Keratinocyte (primary cell): ENCODE measurements around the gene LRCH3. TPM values are rescaled to one million over a fixed set of nuclear protein-coding genes. Genes with fewer than 3 reads are reported as not detected.

Source experiments
- DNase-seq: peaks from one replicate; pipeline ENCODE4 v3.0.0-alpha.2; 2011; ENCODE audit warnings: low read depth, missing footprints, low spot score
- FAIRE-seq: peaks from 2 replicates; lab custom pipeline; 2011; peaks lifted over from hg19 to GRCh38; lab: Jason Lieb, UNC
- H2AFZ ChIP-seq: 2 replicates; pipeline ENCODE4 v1.6.0; 2012; ENCODE audit warnings: low read length, control low read depth, inconsistent platforms; ENCODE audit not compliant: control insufficient read depth
- H3K27ac ChIP-seq: 2 replicates; pipeline ENCODE4 v1.5.1; 2011; ENCODE audit warnings: low read length; ENCODE audit not compliant: control insufficient read depth, insufficient read depth
- H3K27me3 ChIP-seq: 3 replicates; pipeline ENCODE4 v1.6.0; 2011; ENCODE audit warnings: low read length; ENCODE audit not compliant: control insufficient read depth, insufficient read depth; ENCODE audit errors: extremely low read depth
- H3K36me3 ChIP-seq, 2 experiments: 2 replicates in 1 of 2; 3 replicates in 1 of 2; pipeline ENCODE4 v1.5.1; 2011; ENCODE audit warnings: low read length in 2 of 2, mild to moderate bottlenecking in 1 of 2; ENCODE audit not compliant: control insufficient read depth in 2 of 2, insufficient read depth in 2 of 2; ENCODE audit errors: extremely low read depth in 1 of 2
- H3K4me1 ChIP-seq: 3 replicates; pipeline ENCODE4 v1.5.1; 2011; ENCODE audit warnings: low read length; ENCODE audit not compliant: control insufficient read depth, insufficient read depth; ENCODE audit errors: extremely low read depth
- H3K4me2 ChIP-seq: 3 replicates; pipeline ENCODE4 v1.6.0; 2011; ENCODE audit warnings: low read depth, low read length; ENCODE audit not compliant: control insufficient read depth, insufficient read depth; ENCODE audit errors: extremely low read depth
- H3K4me3 ChIP-seq, 3 experiments: fragments of 200-600 bp in 1 of 3; sonication (generic) in 1 of 3; 2 replicates in 2 of 3; 3 replicates in 1 of 3; pipeline ENCODE4 v1.5.1; 2011 to 2016; ENCODE audit warnings: low read length in 3 of 3, mild to moderate bottlenecking in 3 of 3, control low read depth in 2 of 3, inconsistent platforms in 1 of 3, low read depth in 1 of 3, mixed read lengths in 1 of 3, mixed run types in 1 of 3, moderate library complexity in 1 of 3; ENCODE audit not compliant: control insufficient read depth in 2 of 3, insufficient read depth in 2 of 3; ENCODE audit errors: extremely low read depth in 1 of 3
- H3K79me2 ChIP-seq: 2 replicates; pipeline ENCODE4 v1.6.0; 2012; ENCODE audit warnings: low read length; ENCODE audit not compliant: control insufficient read depth, insufficient read depth
- H3K9ac ChIP-seq: 3 replicates; pipeline ENCODE4 v1.6.0; 2011; ENCODE audit warnings: low read length; ENCODE audit not compliant: control insufficient read depth, insufficient read depth; ENCODE audit errors: extremely low read depth
- H3K9me1 ChIP-seq: 3 replicates; pipeline ENCODE4 v1.6.0; 2011; ENCODE audit warnings: low read length; ENCODE audit not compliant: control insufficient read depth, insufficient read depth; ENCODE audit errors: extremely low read depth
- H3K9me3 ChIP-seq: 2 replicates; pipeline ENCODE4 v1.5.1; 2012; ENCODE audit warnings: low read depth, low read length; ENCODE audit not compliant: control insufficient read depth
- H4K20me1 ChIP-seq: 3 replicates; pipeline ENCODE4 v1.6.0; 2011; ENCODE audit warnings: low read length; ENCODE audit not compliant: control insufficient read depth, insufficient read depth; ENCODE audit errors: extremely low read depth
- EZH2 ChIP-seq: IDR thresholded peaks from one replicate; pipeline ENCODE4 v1.6.1; 2012; ENCODE audit warnings: inconsistent platforms, mild to moderate bottlenecking, low read length, moderate library complexity
- dilution Hi-C: fragments of 300-500 bp; cut with MboI; formaldehyde crosslinking; loops from one replicate; pipeline ENCODE4 v1.7.0; 2020; ENCODE audit warnings: low sequenced_read_pairs; ENCODE audit not compliant: extremely low pct_ligation_motif_present
- polyA plus RNA-seq, 5 experiments: library from polyadenylated mRNA; depleted of rRNA in 3 of 5; stranded (reverse) in 3 of 5; stranded (forward) in 1 of 5; unstranded in 1 of 5; fragments of >200 nt; gene quantifications; 1 replicate in 1 of 5; 2 replicates in 3 of 5; 3 replicates in 1 of 5; pipeline versions ENCODE4 v1.2.1 to v1.2.3, GENCODE V29; 2011 to 2012; ENCODE audit warnings: missing spikeins in 2 of 5, low read depth in 1 of 5, low replicate concordance in 1 of 5
- TF ChIP-seq, protein P1 (sequence below), 3 experiments: IDR thresholded peaks in 1 of 3; conservative IDR thresholded peaks in 1 of 3; optimal IDR thresholded peaks in 1 of 3; 2 replicates in 2 of 3; 3 replicates in 1 of 3; pipeline versions ENCODE3 to v1.5.1; 2011; ENCODE audit warnings: low read length in 3 of 3, mild to moderate bottlenecking in 3 of 3, moderate library complexity in 2 of 3, control low read depth in 1 of 3, inconsistent platforms in 1 of 3; ENCODE audit not compliant: insufficient read depth in 2 of 3; ENCODE audit errors: extremely low read depth in 1 of 3

The LRCH3 gene
- polyA plus RNA-seq, 1 donor (not counting 4 experiments of a cell fraction or from before 2014, with no cell fraction given) = 50.2 TPM

DNA sequence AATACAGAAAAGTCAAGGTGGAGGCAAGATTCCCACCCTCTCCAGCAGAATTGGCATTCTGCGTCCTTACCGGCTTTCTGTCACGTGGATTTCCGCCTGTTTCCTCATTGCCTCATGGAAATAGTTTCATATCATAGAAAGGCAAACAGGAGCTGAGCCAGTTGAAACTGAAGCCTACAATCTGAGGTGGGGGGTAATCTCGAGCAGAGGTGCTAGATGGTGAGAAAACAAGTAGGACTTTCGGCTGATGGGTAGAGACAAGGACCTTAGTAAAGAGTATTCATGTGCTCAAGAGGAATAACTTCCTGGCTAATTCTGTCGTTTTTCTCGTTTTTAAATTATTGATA, 39.9 kb downstream of the LRCH3 start:
- no peaks in the 10 kb centered on the region for H3K27me3 ChIP-seq
- H3K4me1 ChIP-seq = no peaks in the 10 kb centered on the region
- FAIRE-seq (no peak), DNase-seq (no peak)
- no peak overlapping the region for H3K4me3 ChIP-seq
- no peaks in the 10 kb centered on the region for H3K9me3 ChIP-seq
- TF ChIP-seq EZH2 = no peak
- TF ChIP-seq, protein P1, sequence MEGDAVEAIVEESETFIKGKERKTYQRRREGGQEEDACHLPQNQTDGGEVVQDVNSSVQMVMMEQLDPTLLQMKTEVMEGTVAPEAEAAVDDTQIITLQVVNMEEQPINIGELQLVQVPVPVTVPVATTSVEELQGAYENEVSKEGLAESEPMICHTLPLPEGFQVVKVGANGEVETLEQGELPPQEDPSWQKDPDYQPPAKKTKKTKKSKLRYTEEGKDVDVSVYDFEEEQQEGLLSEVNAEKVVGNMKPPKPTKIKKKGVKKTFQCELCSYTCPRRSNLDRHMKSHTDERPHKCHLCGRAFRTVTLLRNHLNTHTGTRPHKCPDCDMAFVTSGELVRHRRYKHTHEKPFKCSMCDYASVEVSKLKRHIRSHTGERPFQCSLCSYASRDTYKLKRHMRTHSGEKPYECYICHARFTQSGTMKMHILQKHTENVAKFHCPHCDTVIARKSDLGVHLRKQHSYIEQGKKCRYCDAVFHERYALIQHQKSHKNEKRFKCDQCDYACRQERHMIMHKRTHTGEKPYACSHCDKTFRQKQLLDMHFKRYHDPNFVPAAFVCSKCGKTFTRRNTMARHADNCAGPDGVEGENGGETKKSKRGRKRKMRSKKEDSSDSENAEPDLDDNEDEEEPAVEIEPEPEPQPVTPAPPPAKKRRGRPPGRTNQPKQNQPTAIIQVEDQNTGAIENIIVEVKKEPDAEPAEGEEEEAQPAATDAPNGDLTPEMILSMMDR (optimal IDR thresholded peaks at IDR 0.05 in 1 of 3, IDR thresholded peaks at IDR 0.05 in 1 of 3, conservative IDR thresholded peaks at IDR 0.05 in 1 of 3; ENCODE audit: extremely low read depth in 1 of 3, insufficient read depth in 2 of 3, low read length in 3 of 3) = no peak
- no peaks in the 10 kb centered on the region for H4K20me1 ChIP-seq
- H2AFZ ChIP-seq = no peak overlapping the region
- H3K9ac ChIP-seq = no peak overlapping the region
- no peaks in the 10 kb centered on the region for H3K9me1 ChIP-seq
- no peaks in the 10 kb centered on the region for H3K79me2 ChIP-seq
- H3K4me2 ChIP-seq = no peak overlapping the region
- H3K27ac ChIP-seq = no peak overlapping the region
- dilution Hi-C loops = no loop called here
- peaks cover 11 to 16% of the 10 kb centered on the region in 2 experiments for H3K36me3 ChIP-seq

DNA sequence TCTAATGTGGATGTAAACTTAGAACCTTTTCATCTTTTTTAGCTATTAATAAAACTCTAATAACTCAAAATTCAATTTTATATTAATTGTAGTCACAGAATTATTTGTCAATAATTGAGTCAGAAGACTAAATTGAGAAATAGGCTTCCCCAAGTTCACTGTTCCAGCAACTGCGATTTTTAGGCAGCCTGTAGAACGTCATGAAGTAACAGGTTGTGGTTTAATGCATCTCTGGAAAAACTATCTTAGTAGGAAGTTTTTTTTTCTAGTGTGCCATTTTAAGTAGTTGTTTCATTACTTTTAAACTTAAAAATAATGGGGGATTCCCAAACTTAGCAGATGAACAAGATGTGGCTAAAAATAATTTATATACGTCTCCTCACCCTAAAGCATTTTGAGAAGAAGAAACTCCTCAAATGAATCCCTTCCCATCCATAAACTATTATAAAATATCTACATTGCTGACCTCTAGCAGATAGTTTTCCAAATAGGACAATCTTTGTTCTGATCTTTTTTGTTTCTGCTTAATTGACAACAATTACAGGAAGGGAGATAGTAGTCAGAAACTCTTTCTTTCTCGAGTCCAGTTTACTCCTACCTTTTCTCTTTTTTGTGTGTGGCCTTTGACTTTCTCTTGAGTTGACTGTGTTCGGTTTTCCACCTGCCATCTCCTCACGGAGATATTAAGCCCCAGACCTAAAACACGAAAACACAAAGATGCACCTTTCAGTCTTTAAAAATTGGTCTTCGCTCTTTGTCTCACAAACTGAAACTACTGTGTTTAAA, 43.1 kb downstream of the LRCH3 start:
- Histone ChIP-seq H3K79me2 (no peaks in the 10 kb centered on the region), H3K4me1 (no peaks in the 10 kb centered on the region), H4K20me1 (no peaks in the 10 kb centered on the region), H3K9me1 (no peaks in the 10 kb centered on the region), H2AFZ (no peak overlapping the region), H3K27ac (no peak overlapping the region), H3K4me3 (no peak overlapping the region), H3K36me3 (peaks cover 10% of the 10 kb centered on the region in 2 experiments), H3K4me2 (no peak overlapping the region), H3K27me3 (no peaks in the 10 kb centered on the region), H3K9me3 (no peaks in the 10 kb centered on the region), H3K9ac (no peak overlapping the region)
- dilution Hi-C loops = no loop called here
- DNase-seq (no peak), FAIRE-seq (no peak)
- TF ChIP-seq, protein P1 (optimal IDR thresholded peaks at IDR 0.05 in 1 of 3, IDR thresholded peaks at IDR 0.05 in 1 of 3, conservative IDR thresholded peaks at IDR 0.05 in 1 of 3; ENCODE audit: extremely low read depth in 1 of 3, insufficient read depth in 2 of 3, low read length in 3 of 3) = no peak
- no peak for TF ChIP-seq EZH2
